ENCODE measurements around the gene SLC39A11. TPM values are rescaled to one million over a fixed set of nuclear protein-coding genes. Genes with fewer than 3 reads are reported as not detected.
A peak's percentile ranks its signal among the peaks of the same experiment; 100 is the strongest.

The SLC39A11 gene
- total and polyA plus RNA-seq, 8 donors = 13.6 to 49.0 (median 17.5) TPM

DNA sequence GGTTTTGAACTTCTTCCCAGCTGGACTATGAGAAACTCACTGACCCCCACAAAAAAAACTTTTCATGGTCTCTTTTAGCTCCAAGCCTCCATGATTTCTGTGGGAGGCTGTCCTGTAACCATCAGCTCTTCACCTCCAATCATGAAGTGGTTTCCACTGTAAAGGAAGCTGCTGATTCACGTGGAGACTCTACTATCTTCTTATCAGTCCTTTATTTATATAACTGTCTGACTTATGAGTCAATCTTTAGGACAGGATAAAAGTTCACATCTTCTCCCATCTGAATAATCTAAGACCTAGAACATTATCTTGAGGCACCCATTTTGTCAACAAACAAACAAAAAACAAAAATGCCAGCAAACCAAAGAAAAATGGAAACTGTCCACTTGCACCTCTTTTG is 409.9 kb downstream of the SLC39A11 start:
- DNase-seq (no peak), ATAC-seq (no peak)
- H3K9me3 ChIP-seq = no peaks in the 10 kb centered on the region
- H3K27ac ChIP-seq = no peak overlapping the region
- H3K4me3 ChIP-seq = no peak overlapping the region
- TF ChIP-seq, protein P1, sequence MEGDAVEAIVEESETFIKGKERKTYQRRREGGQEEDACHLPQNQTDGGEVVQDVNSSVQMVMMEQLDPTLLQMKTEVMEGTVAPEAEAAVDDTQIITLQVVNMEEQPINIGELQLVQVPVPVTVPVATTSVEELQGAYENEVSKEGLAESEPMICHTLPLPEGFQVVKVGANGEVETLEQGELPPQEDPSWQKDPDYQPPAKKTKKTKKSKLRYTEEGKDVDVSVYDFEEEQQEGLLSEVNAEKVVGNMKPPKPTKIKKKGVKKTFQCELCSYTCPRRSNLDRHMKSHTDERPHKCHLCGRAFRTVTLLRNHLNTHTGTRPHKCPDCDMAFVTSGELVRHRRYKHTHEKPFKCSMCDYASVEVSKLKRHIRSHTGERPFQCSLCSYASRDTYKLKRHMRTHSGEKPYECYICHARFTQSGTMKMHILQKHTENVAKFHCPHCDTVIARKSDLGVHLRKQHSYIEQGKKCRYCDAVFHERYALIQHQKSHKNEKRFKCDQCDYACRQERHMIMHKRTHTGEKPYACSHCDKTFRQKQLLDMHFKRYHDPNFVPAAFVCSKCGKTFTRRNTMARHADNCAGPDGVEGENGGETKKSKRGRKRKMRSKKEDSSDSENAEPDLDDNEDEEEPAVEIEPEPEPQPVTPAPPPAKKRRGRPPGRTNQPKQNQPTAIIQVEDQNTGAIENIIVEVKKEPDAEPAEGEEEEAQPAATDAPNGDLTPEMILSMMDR (IDR thresholded peaks at IDR 0.05) = no peak
- no peaks in the 10 kb centered on the region for H3K36me3 ChIP-seq
- no peaks in the 10 kb centered on the region for H3K4me1 ChIP-seq
- intact Hi-C loops (cut with DNase I) = no loop called here
- no peaks in the 10 kb centered on the region for H3K27me3 ChIP-seq

- H3K27ac ChIP-seq = no peak overlapping the region
- H3K4me1 ChIP-seq = no peaks in the 10 kb centered on the region
- TF ChIP-seq, protein P1 (IDR thresholded peaks at IDR 0.05) = no peak
- DNase-seq (no peak), ATAC-seq (no peak)
- no peaks in the 10 kb centered on the region for H3K9me3 ChIP-seq
- intact Hi-C loops (cut with DNase I) = no loop called here
- no peaks in the 10 kb centered on the region for H3K36me3 ChIP-seq
- H3K27me3 ChIP-seq = no peaks in the 10 kb centered on the region
- no peak overlapping the region for H3K4me3 ChIP-seq
Measured at GRCh38 chr17:72681844-72682243, 410.6 kb downstream of the SLC39A11 start.

GRCh38 chr17:72677714-72678390 is 414.6 kb downstream of the SLC39A11 start:
- Histone ChIP-seq H3K4me3 (no peak overlapping the region), H3K9me3 (no peaks in the 10 kb centered on the region), H3K27me3 (no peaks in the 10 kb centered on the region), H3K27ac (no peak overlapping the region), H3K4me1 (no peaks in the 10 kb centered on the region), H3K36me3 (no peaks in the 10 kb centered on the region)
- TF ChIP-seq, protein P1 (IDR thresholded peaks at IDR 0.05) = no peak
- intact Hi-C loops (cut with DNase I) = no loop called here
- no peak for DNase-seq
- peak; percentile 57 for ATAC-seq

- no peak overlapping the region for H3K4me3 ChIP-seq
- H3K27ac ChIP-seq = no peak overlapping the region
- DNase-seq (no peak), ATAC-seq (no peak)
- no peaks in the 10 kb centered on the region for H3K27me3 ChIP-seq
- TF ChIP-seq, protein P1 (IDR thresholded peaks at IDR 0.05) = no peak
- no peaks in the 10 kb centered on the region for H3K9me3 ChIP-seq
- intact Hi-C loops (cut with DNase I) = no loop called here
- no peaks in the 10 kb centered on the region for H3K4me1 ChIP-seq
- no peaks in the 10 kb centered on the region for H3K36me3 ChIP-seq
Measured at GRCh38 chr17:72677108-72677507, 415.4 kb downstream of the SLC39A11 start.

GRCh38 chr17:72672729-72673128 is 419.8 kb downstream of the SLC39A11 start:
- no peaks in the 10 kb centered on the region for H3K9me3 ChIP-seq
- no peak overlapping the region for H3K4me3 ChIP-seq
- no peak overlapping the region for H3K27ac ChIP-seq
- no peaks in the 10 kb centered on the region for H3K27me3 ChIP-seq
- intact Hi-C loops (cut with DNase I) = no loop called here
- H3K4me1 ChIP-seq = no peaks in the 10 kb centered on the region
- TF ChIP-seq, protein P1 (IDR thresholded peaks at IDR 0.05) = no peak
- H3K36me3 ChIP-seq = no peaks in the 10 kb centered on the region
- DNase-seq (no peak), ATAC-seq (no peak)
